Erythroblast (primary cell): ENCODE results near the gene FBXO41.

ENCODE experiments used
- DNase-seq, 2 experiments: peaks; one replicate each; lab custom pipeline; 2025; lab: John Stamatoyannopoulos, UW
- GATA1 ChIP-seq: IDR thresholded peaks from 2 replicates; pipeline ENCODE4 v1.6.1; 2011; ENCODE audit warnings: low read depth, mild to moderate bottlenecking, control low read depth, low read length, moderate library complexity
- POLR2A ChIP-seq: IDR thresholded peaks from 2 replicates; pipeline ENCODE4 v1.6.1; 2011; ENCODE audit warnings: mild to moderate bottlenecking, low read length

Gene FBXO41, protein sequence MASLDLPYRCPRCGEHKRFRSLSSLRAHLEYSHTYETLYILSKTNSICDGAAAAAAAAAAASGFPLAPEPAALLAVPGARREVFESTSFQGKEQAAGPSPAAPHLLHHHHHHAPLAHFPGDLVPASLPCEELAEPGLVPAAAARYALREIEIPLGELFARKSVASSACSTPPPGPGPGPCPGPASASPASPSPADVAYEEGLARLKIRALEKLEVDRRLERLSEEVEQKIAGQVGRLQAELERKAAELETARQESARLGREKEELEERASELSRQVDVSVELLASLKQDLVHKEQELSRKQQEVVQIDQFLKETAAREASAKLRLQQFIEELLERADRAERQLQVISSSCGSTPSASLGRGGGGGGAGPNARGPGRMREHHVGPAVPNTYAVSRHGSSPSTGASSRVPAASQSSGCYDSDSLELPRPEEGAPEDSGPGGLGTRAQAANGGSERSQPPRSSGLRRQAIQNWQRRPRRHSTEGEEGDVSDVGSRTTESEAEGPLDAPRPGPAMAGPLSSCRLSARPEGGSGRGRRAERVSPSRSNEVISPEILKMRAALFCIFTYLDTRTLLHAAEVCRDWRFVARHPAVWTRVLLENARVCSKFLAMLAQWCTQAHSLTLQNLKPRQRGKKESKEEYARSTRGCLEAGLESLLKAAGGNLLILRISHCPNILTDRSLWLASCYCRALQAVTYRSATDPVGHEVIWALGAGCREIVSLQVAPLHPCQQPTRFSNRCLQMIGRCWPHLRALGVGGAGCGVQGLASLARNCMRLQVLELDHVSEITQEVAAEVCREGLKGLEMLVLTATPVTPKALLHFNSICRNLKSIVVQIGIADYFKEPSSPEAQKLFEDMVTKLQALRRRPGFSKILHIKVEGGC

DNA sequence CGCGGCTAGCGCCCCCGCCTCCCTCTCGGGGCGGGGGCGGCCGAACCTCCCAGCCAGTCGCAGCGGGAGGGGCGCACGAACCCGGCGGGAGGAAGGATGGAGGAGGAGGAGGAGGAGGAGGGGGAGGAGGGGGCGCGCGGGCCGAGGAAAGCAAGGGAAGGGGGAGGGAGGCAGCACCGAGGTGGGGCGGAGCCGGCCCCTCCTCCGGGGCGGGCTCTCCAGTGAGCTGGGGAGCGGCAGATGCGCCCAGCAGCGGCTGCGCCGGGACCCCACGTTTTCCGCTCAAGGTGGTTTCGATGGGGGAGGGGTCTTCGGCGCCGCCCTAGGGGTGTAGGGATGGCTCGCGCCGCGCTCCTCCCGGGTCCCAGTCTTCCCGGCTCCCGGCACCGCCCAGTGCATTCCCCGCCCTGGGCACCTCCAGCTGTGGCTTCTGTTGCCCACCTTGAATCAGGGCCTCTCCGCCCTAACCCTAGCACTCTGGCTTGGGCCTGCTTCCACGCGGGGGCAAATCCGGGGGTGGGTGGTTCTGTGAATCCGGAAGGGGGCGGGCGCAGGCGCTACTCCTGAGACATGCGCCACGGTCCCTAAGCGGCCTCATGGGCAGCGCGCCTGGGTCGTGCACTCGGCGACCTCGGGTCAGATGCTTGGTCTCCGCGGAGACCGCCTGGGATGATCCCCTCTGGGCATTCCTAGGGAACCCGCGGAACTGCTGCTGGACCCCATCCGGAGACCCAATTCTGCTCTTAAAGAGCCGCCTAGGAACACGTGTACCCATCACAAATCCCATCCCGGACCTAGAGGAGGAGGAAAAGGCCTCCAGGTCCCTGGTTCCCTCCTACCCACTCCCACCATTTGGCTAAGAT, at the start of gene FBXO41:
TSS of gene FBXO41 (minus strand) at position 183 of the 863 bp plus-strand sequence. CDS start 14,848 bp downstream, outside the sequence.
- TF ChIP-seq POLR2A (no peak), GATA1 (no peak)
- peak in 1 of 2 experiments; percentile 11 for DNase-seq

DNA sequence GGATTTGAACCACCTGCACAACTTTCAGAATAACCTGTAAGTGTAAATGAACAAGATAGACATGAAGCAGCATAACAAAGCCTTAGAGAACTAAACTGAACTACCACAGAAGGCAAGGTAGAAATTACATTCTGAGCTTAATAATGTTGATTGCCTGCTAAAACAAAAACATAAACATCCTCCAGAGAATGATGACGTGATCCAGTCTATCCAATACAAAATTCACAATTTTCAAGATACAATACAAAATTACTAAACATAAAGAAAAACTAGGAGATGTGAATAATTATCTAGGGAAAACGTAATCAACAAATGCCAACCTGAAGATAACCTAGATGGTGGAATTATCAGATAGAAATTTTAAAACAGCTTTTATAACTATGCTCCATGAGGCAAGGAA, 49.8 kb upstream of the FBXO41 start:
- no peak for TF ChIP-seq GATA1
- no peak for TF ChIP-seq POLR2A
- DNase-seq, result no peak

DNA sequence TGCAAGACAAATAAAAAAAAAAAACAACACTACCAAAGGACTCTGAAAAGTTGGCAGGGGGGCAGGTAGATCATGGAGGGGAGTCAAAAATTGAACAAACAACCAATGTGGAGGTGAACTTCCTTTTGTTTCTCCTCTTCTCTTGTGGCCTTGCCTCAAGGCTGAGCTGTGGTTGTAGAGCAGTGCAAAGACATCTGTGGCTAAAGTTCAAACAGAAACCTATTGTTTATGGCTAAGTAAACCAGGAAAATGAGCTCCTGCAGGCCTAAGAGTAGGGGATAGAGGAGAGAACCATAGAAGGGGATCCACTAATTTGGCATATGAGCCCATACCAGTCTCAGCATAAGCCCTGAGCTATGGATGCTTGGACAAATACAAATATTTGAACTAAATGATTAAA, 49.3 kb upstream of the FBXO41 start:
- TF ChIP-seq GATA1, result no peak
- no peak for TF ChIP-seq POLR2A
- DNase-seq, result no peak

DNA sequence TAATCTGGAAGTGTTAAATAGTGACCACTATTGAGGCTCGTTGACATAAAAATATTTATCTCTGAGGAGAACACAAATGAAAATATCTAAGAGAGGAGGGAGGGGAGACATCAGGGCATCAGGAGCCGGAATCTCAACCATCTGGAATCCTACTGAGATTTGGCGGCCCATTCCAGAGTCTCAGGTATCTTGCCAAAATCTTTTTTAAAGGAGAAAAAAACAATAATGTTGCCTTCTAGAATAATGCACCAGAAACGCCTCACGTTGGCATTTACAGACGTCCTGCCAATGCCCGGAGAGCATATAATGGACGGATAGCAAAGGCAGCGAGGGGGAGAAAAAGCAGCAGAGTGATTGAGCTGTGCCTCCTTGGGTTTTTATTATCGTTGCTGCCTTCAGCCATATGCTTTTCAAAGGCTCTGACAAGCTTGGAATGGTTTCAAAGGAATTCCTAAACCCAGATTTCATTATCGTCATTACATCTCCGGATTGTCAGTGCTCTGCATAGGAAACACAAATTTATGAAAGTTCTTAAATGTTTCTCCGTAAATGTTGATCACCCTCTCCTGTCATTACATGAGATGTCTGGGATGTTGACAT, 39.9 kb upstream of the FBXO41 start:
- TF ChIP-seq GATA1, result no peak
- no peak for TF ChIP-seq POLR2A
- no peak for DNase-seq

DNA sequence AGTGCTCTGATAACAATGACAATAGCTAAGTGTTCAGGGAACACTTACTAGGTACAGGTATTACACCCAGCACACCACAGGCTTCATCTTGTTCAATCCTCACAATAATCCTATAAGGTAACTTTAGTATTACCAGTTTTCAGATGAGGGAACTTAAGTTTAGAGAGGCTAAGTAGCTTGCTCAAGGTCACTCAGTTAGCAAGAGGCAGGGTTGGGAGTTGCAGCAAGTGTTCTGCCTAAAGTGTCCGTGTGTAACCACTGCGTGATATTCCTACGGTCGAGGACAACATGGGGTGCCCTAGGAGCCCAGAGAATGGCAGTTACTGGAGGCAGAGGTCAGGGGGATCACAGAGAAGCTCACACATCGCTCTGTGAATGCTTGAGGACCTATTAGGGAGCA, 39.3 kb upstream of the FBXO41 start:
- DNase-seq, result no peak
- no peak for TF ChIP-seq POLR2A
- TF ChIP-seq GATA1, result no peak

DNA sequence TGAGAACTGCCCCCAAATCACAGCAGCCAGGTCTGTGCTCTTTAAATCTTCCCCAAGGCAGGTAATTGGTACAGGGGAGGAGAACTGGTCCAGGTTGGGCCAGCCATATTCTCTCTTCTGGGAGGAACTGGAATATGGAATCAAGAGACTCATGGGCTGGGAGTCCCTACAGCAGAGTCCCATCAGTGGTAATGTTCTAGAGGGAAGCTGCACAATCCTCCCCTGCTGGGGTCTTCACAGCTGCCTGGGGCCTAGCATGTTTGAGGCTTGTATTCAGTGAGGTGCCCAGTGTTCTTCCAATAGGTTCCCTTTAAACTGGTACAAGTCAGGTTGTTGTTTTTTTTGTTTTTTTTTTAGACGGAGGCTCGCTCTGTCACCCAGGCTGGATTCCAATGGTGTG, 30.2 kb upstream of the FBXO41 start:
- no peak for TF ChIP-seq GATA1
- no peak for TF ChIP-seq POLR2A

DNA sequence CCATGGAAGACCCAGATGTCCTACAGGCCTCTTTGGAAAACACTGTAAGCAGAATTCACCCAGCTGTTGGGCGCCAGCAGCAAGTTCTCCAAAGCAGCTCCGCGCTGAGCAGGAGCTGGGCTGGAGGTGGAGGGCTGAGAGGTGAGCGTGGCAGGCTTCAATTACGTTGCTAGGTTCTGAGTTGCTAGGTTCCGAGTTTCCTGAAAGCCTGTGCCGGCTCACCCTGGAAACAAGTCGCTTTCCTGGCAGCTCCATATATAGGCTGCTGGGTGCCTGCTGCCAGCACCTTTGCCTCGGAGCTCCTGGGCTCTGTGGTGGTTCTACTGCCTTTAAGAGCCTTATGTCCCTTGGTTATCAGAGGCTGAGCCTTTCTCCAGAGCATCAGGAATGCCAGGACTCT, 23.4 kb upstream of the FBXO41 start:
- TF ChIP-seq POLR2A (no peak), GATA1 (no peak)
- no peak for DNase-seq

More for the DNA sequence above, 30.2 kb upstream of the FBXO41 start:
- no peak for DNase-seq

DNA sequence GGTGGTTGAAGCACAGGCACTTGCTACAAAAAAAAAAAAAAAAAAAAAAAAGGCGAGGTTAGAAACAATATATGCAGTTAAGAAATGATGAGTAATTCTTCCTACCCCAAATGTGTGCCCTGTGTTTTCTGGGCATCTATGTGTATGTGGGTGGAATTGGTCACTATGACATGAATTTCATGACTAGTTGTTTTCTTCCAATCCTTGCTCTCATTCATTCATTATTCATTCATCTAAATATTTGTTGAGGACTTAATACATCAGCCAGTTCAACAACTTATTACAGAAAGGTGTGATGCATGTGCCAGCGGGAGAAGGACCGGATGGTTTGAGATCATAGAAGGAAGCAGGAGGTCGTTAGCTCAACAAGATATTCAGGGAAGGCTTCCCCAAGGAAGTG, 17.4 kb upstream of the FBXO41 start:
- TF ChIP-seq POLR2A (no peak), GATA1 (no peak)
- DNase-seq, result no peak

DNA sequence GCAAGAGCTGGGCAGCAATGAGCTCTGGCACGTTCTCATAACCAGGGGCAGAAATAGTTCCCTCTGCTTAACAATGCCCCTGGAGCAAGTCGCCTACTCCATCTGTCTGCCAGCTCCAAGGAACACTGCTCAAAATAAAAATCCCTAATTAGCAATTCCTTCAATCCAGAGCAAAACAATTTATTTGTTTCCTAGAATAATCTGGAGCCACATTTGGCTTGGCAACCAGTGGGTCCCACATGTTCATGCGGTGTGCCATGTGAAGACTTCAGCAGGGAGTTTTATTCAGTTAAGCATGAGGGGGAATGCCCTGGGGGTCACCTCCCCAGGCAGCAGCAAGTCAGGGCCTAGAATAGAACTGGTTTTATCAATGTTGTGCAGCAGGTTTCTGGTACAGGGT, 16.6 kb upstream of the FBXO41 start:
- DNase-seq, result no peak
- TF ChIP-seq POLR2A, result no peak
- TF ChIP-seq GATA1, result no peak

DNA sequence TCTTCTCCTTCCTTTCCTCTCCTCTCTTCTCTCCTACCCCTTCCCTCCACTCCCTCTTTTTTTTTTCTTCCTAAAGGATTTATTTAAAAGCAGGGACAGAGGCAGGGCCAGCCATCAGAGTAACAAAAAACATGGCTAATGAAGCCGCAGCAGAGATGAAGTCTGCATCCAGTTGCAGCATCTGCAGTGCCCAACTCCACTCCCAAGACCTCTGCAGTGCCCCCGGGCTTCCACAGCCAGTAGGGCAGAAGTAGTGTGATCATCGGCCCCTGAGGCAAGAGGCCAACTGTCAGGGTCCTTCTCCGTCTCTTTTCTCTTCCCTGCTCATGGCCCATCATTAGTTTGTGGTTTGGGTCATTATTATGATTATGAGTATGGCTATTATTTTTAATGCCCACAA, 13.3 kb upstream of the FBXO41 start:
- DNase-seq, result no peak

DNA sequence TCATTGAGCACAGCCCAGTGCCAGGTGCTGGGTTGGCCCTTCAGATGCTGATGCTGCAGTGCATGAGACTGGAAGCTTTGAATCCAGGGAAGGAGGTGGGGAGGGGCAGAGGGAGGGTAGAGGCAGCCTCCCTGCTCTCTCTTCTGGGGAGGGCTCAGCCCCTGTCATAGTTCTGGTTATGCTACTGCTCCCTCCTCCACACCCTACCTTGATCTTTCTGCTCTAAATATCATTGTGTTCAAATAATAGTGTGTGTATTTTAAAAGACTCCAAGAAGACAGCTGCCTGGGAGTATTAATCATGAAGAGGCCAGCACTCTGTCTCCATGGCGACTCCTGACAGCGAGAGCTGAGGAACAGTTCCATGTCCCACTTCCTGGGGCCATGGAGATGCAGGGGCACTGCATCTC, 12.9 kb upstream of the FBXO41 start:
- DNase-seq, result no peak
- TF ChIP-seq POLR2A (no peak), GATA1 (no peak)

More for the DNA sequence above, 13.3 kb upstream of the FBXO41 start:
- TF ChIP-seq POLR2A (no peak), GATA1 (no peak)

DNA sequence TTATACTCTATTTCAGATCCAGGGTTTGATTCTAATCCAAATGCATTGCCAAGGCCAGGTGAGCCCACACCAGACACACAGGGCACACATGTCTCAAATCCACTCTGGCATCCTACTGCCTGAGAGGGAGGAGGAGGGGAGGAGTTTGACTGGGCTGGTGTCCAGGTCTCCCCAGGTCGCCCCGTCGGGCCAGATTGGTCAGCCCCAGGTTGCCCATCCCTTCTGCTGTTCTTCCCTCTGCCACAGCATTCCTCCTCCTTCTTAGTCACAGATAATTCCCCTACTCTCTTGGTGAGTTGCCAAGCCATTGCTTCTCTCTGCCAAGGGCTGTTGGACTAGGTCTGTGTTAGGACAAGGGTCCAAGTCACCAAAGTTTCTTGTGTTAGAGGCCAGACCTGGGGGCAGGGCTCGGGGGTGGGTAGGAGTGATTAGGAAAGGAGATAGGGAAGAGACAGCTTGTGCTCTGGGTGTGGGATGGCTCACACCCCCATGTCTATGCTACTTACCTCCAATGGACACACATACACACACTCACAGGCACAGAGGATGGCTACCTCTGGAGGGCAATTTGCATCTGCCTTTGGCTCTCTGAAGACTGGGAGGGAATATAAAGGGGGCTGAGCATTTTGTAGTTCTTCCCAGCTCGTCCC, 11.6 kb upstream of the FBXO41 start:
- no peak for TF ChIP-seq POLR2A
- no peak for TF ChIP-seq GATA1
- no peak for DNase-seq
